ENCODE data around the gene ETNPPL. TPM values are rescaled to one million over a fixed set of nuclear protein-coding genes. Genes with fewer than 3 reads are reported as not detected.

ETNPPL gene
- total and polyA plus RNA-seq, 2 of the 4 experiments (the other 2 are of a cell fraction), result not detected

- Histone ChIP-seq H2BK5ac (ENCODE audit: low read depth, low read length, poor library complexity, severe bottlenecking) (no peak overlapping the region), H4K5ac (ENCODE audit: low read depth, low read length) (no peak overlapping the region), H3K4ac (ENCODE audit: low read depth, low read length) (no peak overlapping the region), H3K27ac (ENCODE audit: insufficient read depth, low read length) (no peak overlapping the region), H2AK5ac (ENCODE audit: low read depth, low read length) (no peak overlapping the region), H2BK120ac (ENCODE audit: low read depth, low read length) (no peak overlapping the region), H3K9ac (ENCODE audit: low read depth, low read length) (no peak overlapping the region), H2AFZ (replicated peaks; ENCODE audit: low read length, poor library complexity) (no peak overlapping the region), H3K36me3 (ENCODE audit: control insufficient read depth, insufficient read depth, low read length) (no peaks in the 10 kb centered on the region), H3K18ac (ENCODE audit: low read depth, low read length) (no peak overlapping the region), H3K9me1 (ENCODE audit: insufficient read depth, low read length) (no peaks in the 10 kb centered on the region), H3K56ac (ENCODE audit: extremely low read depth, insufficient read depth, low read length) (no peak overlapping the region), H3K4me3 (ENCODE audit: insufficient read depth, low read depth, low read length) (no peak overlapping the region), H3K23ac (ENCODE audit: low read depth, low read length) (no peak overlapping the region), H4K8ac (ENCODE audit: low read depth in 2 of 2, low read length in 2 of 2) (no peak overlapping the region), H3K4me1 (ENCODE audit: control insufficient read depth, insufficient read depth, low read length) (no peaks in the 10 kb centered on the region), H3K27me3 (ENCODE audit: control insufficient read depth, insufficient read depth, low read length) (no peaks in the 10 kb centered on the region), H3K79me1 (ENCODE audit: low read depth in 1 of 2, low read length in 2 of 2) (no peaks in the 10 kb centered on the region), H3K14ac (replicated peaks; ENCODE audit: low read depth, low read length) (no peak overlapping the region), H4K20me1 (ENCODE audit: insufficient read depth, low read length) (no peaks in the 10 kb centered on the region), H3K9me3 (ENCODE audit: control insufficient read depth, insufficient read depth, low read length) (no peaks in the 10 kb centered on the region), H2BK15ac (ENCODE audit: low read depth, low read length) (no peak overlapping the region), H2AK9ac (replicated peaks; ENCODE audit: low read depth, low read length, poor library complexity) (no peak overlapping the region), H3K4me2 (ENCODE audit: low read depth, low read length) (no peak overlapping the region), H4K91ac (ENCODE audit: insufficient read depth, low read depth, low read length) (no peak overlapping the region), H2BK20ac (ENCODE audit: low read depth, low read length) (no peak overlapping the region)
- dilution Hi-C loops (cut with HindIII; ENCODE audit: low sequenced_read_pairs, unreplicated experiment), result no loop called here
- intact Hi-C loops (cut with micrococcal nuclease), result no loop called here
- TF ChIP-seq RAD21 (IDR thresholded peaks at IDR 0.05; ENCODE audit: low read length) (no peak), RFX5 (IDR thresholded peaks at IDR 0.05; ENCODE audit: low read depth, low read length) (no peak), USF2 (IDR thresholded peaks at IDR 0.05; ENCODE audit: low read depth, low read length) (no peak), FOS (IDR thresholded peaks at IDR 0.05; ENCODE audit: low read depth, low read length) (no peak), CEBPB (IDR thresholded peaks at IDR 0.05; ENCODE audit: low read depth, low read length) (no peak), MAZ (IDR thresholded peaks at IDR 0.05; ENCODE audit: borderline replicate concordance, low read depth, low read length) (no peak), RCOR1 (IDR thresholded peaks at IDR 0.05; ENCODE audit: insufficient replicate concordance, low read length) (no peak), MAFK (IDR thresholded peaks at IDR 0.05; ENCODE audit: low read depth, low read length) (no peak), NFE2L2 (IDR thresholded peaks at IDR 0.05; ENCODE audit: low read depth, low read length) (no peak)
- TF ChIP-seq, protein P1, sequence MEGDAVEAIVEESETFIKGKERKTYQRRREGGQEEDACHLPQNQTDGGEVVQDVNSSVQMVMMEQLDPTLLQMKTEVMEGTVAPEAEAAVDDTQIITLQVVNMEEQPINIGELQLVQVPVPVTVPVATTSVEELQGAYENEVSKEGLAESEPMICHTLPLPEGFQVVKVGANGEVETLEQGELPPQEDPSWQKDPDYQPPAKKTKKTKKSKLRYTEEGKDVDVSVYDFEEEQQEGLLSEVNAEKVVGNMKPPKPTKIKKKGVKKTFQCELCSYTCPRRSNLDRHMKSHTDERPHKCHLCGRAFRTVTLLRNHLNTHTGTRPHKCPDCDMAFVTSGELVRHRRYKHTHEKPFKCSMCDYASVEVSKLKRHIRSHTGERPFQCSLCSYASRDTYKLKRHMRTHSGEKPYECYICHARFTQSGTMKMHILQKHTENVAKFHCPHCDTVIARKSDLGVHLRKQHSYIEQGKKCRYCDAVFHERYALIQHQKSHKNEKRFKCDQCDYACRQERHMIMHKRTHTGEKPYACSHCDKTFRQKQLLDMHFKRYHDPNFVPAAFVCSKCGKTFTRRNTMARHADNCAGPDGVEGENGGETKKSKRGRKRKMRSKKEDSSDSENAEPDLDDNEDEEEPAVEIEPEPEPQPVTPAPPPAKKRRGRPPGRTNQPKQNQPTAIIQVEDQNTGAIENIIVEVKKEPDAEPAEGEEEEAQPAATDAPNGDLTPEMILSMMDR (conservative IDR thresholded peaks at IDR 0.05; ENCODE audit: low read depth, low read length), result no peak
- POLR2A ChIA-PET (ENCODE audit: unreplicated experiment), result no interaction called here
- no TSS peak for BruUV-seq (replicated peaks)
- ATAC-seq (ENCODE audit: low read depth) (no peak), DNase-seq (no peak)
- CTCF ChIA-PET, result no interaction called here
- no CpG with 5 or more reads among the region's 1 CpG for WGBS, 2 experiments (ENCODE audit: extremely low coverage in 2 of 2, insufficient read length in 1 of 2)
- in situ Hi-C loops (cut with MboI; ENCODE audit: low sequenced_read_pairs), result no loop called here
Observed at GRCh38 chr4:108730579-108730978, 32.3 kb downstream of the ETNPPL start.
